ENCODE data around the gene KLK14. TPM values are rescaled to one million over a fixed set of nuclear protein-coding genes. Genes with fewer than 3 reads are reported as not detected.

Gene KLK14
- total RNA-seq, 4 donors from 2014 or later = 8.3 to 18.3 (median 12.2) TPM

DNA sequence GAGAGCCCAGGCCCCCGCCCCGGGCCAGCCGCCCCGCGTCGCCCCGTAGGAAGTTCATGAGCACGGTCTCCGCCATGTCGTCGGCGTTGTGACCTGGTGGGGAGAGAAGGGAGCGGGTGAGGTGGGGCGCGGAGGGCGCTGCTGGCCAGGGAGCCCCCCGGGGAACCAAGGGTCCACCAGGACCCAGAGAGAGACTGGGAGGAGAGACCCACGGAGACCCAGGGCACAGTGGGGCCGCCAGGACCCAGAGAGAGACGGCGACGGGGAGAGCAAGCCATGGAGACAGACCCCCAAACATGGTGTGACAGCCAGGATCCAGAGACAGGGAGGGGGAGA, 16.3 kb upstream of the KLK14 start:
- WGBS, 2 donors = 80 to 88% methylated on average over 22 of the region's 22 CpGs
- intact Hi-C loops (cut with DNase I; ENCODE audit: low total_unique reads) = loop anchor here (5.0 kb wide), 1 partner anchor 82 kb away; the partner anchor contains the start of gene KLK10
- no peak for TF ChIP-seq POLR2A (IDR thresholded peaks at IDR 0.05)
- TF ChIP-seq, protein P1, sequence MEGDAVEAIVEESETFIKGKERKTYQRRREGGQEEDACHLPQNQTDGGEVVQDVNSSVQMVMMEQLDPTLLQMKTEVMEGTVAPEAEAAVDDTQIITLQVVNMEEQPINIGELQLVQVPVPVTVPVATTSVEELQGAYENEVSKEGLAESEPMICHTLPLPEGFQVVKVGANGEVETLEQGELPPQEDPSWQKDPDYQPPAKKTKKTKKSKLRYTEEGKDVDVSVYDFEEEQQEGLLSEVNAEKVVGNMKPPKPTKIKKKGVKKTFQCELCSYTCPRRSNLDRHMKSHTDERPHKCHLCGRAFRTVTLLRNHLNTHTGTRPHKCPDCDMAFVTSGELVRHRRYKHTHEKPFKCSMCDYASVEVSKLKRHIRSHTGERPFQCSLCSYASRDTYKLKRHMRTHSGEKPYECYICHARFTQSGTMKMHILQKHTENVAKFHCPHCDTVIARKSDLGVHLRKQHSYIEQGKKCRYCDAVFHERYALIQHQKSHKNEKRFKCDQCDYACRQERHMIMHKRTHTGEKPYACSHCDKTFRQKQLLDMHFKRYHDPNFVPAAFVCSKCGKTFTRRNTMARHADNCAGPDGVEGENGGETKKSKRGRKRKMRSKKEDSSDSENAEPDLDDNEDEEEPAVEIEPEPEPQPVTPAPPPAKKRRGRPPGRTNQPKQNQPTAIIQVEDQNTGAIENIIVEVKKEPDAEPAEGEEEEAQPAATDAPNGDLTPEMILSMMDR (IDR thresholded peaks at IDR 0.05) = no peak
- H3K4me3 ChIP-seq (ENCODE audit: low read depth, poor library complexity, severe bottlenecking) = no peak overlapping the region
- DNase-seq (ENCODE audit: low spot score in 2 of 2) = no peak

DNA sequence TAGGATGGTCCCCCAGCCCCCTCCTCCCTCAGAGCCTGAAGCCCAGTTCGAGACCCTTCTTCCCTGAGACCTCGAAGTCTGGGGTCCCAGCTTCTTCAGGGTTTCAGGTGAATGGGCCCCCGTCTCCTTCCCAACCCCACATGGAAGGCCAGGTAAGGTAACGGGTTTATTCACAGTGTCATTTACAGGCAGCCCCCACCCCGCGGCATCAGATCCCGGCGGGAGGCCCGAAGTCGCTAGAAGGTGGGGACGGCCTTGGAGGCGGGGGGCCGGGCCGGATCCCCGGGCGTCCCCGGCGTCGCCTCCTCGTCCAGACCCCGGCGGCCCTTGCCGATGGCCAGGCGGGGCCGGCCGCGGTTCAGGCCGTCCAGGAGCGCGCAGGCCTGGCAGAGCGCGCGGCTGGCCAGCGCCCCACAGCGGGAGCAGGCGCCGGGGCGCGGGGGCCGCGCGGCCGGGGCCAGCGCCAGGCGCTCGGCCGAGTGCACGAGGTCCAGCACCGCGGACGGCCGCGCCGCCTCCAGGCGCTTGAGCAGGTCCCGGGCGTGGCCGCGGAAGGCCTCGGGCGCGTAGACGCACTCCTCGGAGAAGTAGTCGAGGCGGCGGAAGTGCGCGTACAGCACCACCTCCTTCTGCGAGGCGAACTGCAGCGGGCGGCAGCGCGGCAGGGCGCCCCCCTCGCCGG, 15.8 kb upstream of the KLK14 start:
- no peak overlapping the region for H3K4me3 ChIP-seq (ENCODE audit: low read depth, poor library complexity, severe bottlenecking)
- intact Hi-C loops (cut with DNase I; ENCODE audit: low total_unique reads) = loop anchor here (5.0 kb wide), 1 partner anchor 81 kb away; the partner anchor contains the start of gene KLK10
- TF ChIP-seq POLR2A (IDR thresholded peaks at IDR 0.05) = no peak
- TF ChIP-seq, protein P1 (IDR thresholded peaks at IDR 0.05) = no peak
- DNase-seq (ENCODE audit: low spot score in 2 of 2) = no peak
- WGBS, 2 donors = 88 to 90% methylated on average over 45 to 78 of the region's 78 CpGs

DNA sequence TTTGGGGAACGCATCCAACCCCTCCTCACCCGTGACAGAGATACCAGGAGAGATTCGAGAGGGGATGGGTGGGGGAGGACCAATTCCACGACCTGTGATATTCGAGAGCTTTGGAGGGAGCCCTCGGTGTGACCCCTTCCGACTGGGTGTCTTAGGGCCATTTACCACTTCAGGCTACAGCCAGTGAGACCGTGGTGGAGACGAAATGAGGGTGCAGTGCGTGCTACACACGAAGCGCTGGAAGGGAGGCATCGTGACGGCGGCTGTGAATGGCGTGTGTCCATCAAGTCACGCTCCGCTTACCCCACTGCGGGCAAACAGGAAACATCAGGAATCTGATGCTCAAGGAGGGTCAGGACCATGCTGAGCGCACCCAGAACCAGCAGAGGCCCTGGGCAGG, 15.1 kb upstream of the KLK14 start:
- no peak overlapping the region for H3K4me3 ChIP-seq (ENCODE audit: low read depth, poor library complexity, severe bottlenecking)
- TF ChIP-seq, protein P1 (IDR thresholded peaks at IDR 0.05) = no peak
- TF ChIP-seq POLR2A (IDR thresholded peaks at IDR 0.05) = no peak
- intact Hi-C loops (cut with DNase I; ENCODE audit: low total_unique reads) = loop anchor here (5.0 kb wide), 1 partner anchor 80 kb away; the partner anchor contains the start of gene KLK10
- WGBS, 2 donors = 80 to 83% methylated on average over 18 to 20 of the region's 20 CpGs
- DNase-seq (ENCODE audit: low spot score in 2 of 2) = no peak

DNA sequence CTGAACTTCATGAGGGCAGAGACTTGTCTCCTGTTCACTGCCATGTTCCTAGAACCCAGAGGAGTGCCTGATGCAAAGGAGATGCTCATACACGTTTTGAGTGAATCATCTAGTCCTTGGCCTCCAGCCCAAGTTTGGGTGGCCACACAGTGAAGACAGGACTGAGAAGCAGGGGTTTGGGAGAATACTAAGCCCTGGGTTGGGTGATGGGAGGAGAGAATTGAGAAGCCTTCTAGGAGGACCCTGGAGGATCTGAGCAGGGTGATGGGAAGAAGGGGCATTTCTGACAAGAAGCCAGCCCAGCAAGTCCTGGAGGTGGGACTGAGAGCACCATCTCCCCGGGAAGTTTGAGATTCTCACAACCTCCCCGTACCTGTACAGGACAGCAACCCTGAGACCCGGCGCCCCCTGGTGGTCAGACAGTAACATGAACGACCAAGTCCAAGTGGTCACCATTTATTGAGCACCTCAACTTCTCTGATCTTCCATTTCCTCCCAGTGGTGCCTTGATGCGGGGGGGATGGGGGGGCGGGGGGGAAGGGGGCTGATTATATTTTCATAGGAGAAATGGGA, 14.6 kb upstream of the KLK14 start:
- WGBS, 2 donors = 4 to 6% methylated on average over 6 of the region's 8 CpGs
- intact Hi-C loops (cut with DNase I; ENCODE audit: low total_unique reads) = loop anchor here (5.0 kb wide), 1 partner anchor 80 kb away; the partner anchor contains the start of gene KLK10

DNA sequence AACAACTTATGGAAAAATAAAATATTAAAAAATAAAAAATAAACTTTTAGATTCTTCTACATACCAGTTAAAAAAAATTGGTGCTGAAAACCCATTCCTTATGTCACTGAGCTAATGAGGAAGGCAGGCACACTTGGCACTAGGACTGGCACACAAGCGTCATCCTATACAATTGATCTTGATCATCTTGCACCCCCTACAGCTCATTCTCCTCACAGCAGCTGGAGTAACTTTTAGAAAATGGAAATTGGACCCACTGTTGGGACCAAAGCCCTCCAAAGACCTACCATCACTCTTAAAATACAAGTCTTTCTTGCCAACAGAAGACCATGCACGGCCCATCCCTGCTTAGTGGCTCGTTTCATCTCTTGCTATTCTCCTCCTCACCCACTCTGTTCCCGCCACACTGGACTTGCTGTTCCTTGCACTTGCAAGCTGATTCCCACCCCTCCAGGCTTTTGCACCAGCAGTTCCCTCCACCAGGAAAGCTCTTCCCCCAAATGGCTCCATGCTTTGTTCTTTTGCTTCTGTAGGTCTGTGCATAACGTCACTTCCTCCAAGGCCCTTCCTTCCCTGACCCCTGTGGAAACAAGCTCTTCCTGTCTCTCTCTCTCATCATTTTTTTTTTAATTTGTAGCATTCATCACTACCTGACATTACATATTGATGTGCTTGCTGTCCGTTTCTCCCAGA, 13.9 kb upstream of the KLK14 start:
- WGBS, 2 donors = 63 to 65% methylated on average over 6 of the region's 6 CpGs
- intact Hi-C loops (cut with DNase I; ENCODE audit: low total_unique reads) = loop anchor here (5.0 kb wide), 1 partner anchor 79 kb away; the partner anchor contains the start of gene KLK10
- H3K4me3 ChIP-seq (ENCODE audit: low read depth, poor library complexity, severe bottlenecking) = no peak overlapping the region
- DNase-seq (ENCODE audit: low spot score in 2 of 2) = no peak
- TF ChIP-seq, protein P1 (IDR thresholded peaks at IDR 0.05) = no peak
- TF ChIP-seq POLR2A (IDR thresholded peaks at IDR 0.05) = no peak

More for the DNA sequence above, 14.6 kb upstream of the KLK14 start:
- peak in 1 of 2 donors; percentile 41 for DNase-seq (ENCODE audit: low spot score in 2 of 2)
- no peak overlapping the region for H3K4me3 ChIP-seq (ENCODE audit: low read depth, poor library complexity, severe bottlenecking)
- TF ChIP-seq POLR2A (IDR thresholded peaks at IDR 0.05) = no peak
- TF ChIP-seq, protein P1 (IDR thresholded peaks at IDR 0.05) = no peak

Measured in lower leg skin (tissue), 4 donors.